Measurements from ENCODE around the gene SWT1.
"Not testable (repeated sequence)": the region's sequence is repeated elsewhere in the genome, so short reads cannot be mapped to it uniquely, and the experiment has no call there.

GRCh38 chr1:185237176-185237575 lies 80.2 kb downstream of the SWT1 start:
- TF ChIP-seq CTCF (IDR thresholded peaks at IDR 0.05); POLR2AphosphoS5 (IDR thresholded peaks at IDR 0.05; ENCODE audit: low read depth, low read length); SIN3A (IDR thresholded peaks at IDR 0.05; ENCODE audit: borderline replicate concordance, insufficient read depth, low read depth, low read length); REST (IDR thresholded peaks at IDR 0.05; ENCODE audit: insufficient read depth in 1 of 2, low read depth in 2 of 2, low read length in 1 of 2): not testable (repeated sequence)

All from Panc1 (cell line).